Measurements from ENCODE around the gene CACNA1G.

Gene CACNA1G

GRCh38 chr17:50588391-50589049, 28.0 kb downstream of the CACNA1G start:
- no peak for DNase-seq (ENCODE audit: low spot score)

GRCh38 chr17:50589095-50589705, 28.7 kb downstream of the CACNA1G start:
- DNase-seq (ENCODE audit: low spot score): no peak

GRCh38 chr17:50590946-50591737, 30.6 kb downstream of the CACNA1G start:
- no peak for DNase-seq (ENCODE audit: low spot score)

- peak; percentile 18 for DNase-seq (ENCODE audit: low spot score)
Measured at GRCh38 chr17:50593321-50593720, 32.8 kb downstream of the CACNA1G start.

- DNase-seq (ENCODE audit: low spot score): no peak
Measured at GRCh38 chr17:50594128-50594823, 33.8 kb downstream of the CACNA1G start.

- no peak for DNase-seq (ENCODE audit: low spot score)
Measured at GRCh38 chr17:50594892-50595291, 34.4 kb downstream of the CACNA1G start.

- no peak for DNase-seq (ENCODE audit: low spot score)
Measured at GRCh38 chr17:50596191-50597037, 35.9 kb downstream of the CACNA1G start.

GRCh38 chr17:50598487-50598886, 38.0 kb downstream of the CACNA1G start:
- no peak for DNase-seq (ENCODE audit: low spot score)

- DNase-seq (ENCODE audit: low spot score): no peak
Measured at GRCh38 chr17:50599606-50600005, 39.1 kb downstream of the CACNA1G start.

- no peak for DNase-seq (ENCODE audit: low spot score)
Measured at GRCh38 chr17:50601823-50602375, 41.4 kb downstream of the CACNA1G start.

- DNase-seq (ENCODE audit: low spot score): no peak
Measured at GRCh38 chr17:50602836-50603235, 42.3 kb downstream of the CACNA1G start.

GRCh38 chr17:50603340-50603739, 42.8 kb downstream of the CACNA1G start:
- no peak for DNase-seq (ENCODE audit: low spot score)

GRCh38 chr17:50604513-50604912, 44.0 kb downstream of the CACNA1G start:
- DNase-seq (ENCODE audit: low spot score): peak; percentile 18

- DNase-seq (ENCODE audit: low spot score): no peak
Measured at GRCh38 chr17:50605429-50605828, 44.9 kb downstream of the CACNA1G start.

- no peak for DNase-seq (ENCODE audit: low spot score)
Measured at GRCh38 chr17:50607522-50608175, 47.1 kb downstream of the CACNA1G start.

GRCh38 chr17:50608700-50609379, 48.3 kb downstream of the CACNA1G start:
- peak; percentile 28 for DNase-seq (ENCODE audit: low spot score)

- no peak for DNase-seq (ENCODE audit: low spot score)
Measured at GRCh38 chr17:50609380-50610074, 49.0 kb downstream of the CACNA1G start.

- DNase-seq (ENCODE audit: low spot score): no peak
Measured at GRCh38 chr17:50611634-50612033, 51.1 kb downstream of the CACNA1G start.

GRCh38 chr17:50612281-50612680, 51.8 kb downstream of the CACNA1G start:
- no peak for DNase-seq (ENCODE audit: low spot score)

Data from Ammon's horn (tissue), 1 donor.